Subcutaneous adipose tissue (tissue), 4 donors: Measurements from ENCODE around the gene C22orf42. TPM values are rescaled to one million over a fixed set of nuclear protein-coding genes. Genes with fewer than 3 reads are reported as not detected.

Experiments
- CTCF ChIP-seq: fragments of 450-650 bp; IDR thresholded peaks from one replicate; pipeline ENCODE4 v1.5.1; 2016; ENCODE audit warnings: low read depth, mild to moderate bottlenecking, control low read depth, antibody characterized with exemption, moderate library complexity
- total RNA-seq, 4 donors: library from RNA; depleted of rRNA; stranded (reverse); fragments of >200 nt; gene quantifications; one replicate each; pipeline ENCODE4 v1.1.0, GENCODE V29; 2016

C22orf42 gene
- total RNA-seq, 4 donors from 2014 or later, result not detected

DNA sequence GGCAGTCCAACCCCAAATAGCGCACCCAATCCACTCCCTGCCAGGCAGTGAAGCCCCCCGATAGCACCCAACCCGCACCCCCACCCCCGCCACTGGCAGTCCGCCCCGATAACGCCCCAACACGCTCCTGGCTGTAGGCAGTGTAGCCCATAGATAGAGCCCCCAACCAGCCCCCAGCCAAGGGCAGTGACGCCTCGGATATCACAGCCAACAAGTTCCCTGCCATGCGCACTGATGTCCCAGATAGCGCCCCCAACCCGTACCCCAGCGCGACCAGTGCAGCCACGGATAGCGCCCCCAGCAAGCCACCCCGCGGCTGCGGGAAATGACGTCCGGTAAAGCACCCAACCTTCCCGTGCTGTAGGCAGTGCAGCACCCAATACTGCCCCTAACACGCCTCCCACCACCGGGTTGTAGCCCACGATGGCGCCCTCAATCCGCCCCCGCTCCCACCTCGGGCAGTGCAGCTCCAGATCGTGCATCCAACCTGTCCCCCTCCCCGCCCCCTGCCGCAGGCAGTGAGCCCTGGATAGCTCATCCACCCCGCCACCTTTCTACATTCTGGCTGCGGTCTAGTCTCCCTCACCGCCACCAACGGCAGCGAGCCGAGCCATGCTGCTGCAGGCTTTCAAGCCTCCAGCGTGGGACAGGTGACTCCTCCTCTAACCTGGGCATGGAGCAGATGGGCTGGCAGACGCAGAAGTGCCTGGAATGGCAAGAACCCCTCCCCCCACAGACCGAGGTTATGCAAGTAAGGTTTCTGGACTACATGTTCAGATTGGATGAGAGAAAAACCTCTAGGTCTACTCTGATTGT is 45.1 kb upstream of the C22orf42 start:
- TF ChIP-seq CTCF, result no peak

DNA sequence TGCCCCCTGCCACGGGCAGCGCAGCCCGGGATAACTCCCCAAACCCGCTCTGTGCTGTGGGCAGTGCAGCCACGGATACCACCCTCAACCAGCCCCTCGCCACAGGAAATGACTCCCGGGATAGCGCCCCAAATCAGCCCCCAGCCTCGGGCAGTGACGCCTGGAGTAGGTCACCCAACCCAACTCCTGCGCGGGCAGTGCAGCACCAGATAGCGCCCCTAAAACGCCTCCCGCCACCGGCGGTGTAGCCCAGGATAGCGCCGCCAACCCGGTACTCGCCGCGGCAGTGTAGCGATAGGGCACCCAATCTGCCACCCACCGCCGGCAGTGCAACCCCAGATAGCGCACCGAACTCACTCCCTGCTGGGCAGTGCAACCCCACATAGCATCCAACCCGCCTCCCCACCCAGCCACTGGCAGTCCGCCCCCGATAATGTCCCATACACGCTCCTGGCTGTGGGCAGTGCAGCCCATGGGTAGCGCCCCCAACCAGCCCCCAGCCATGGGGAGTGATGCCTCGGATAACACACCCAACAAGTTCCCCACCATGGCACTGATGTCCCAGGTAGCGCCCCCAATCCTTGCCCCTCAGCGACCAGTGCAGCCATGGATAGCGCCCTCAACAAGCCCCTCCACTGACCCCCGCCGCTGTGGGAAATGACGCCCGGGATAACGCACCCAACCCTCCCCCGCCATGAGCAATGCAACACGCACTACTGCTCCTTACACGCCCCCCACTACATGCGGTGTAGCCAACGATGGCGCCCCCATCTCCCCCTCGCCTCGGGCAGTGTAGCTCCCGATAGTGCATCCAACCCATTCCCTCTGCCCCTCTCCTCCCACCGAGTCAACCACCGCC is 44.3 kb upstream of the C22orf42 start:
- no peak for TF ChIP-seq CTCF

DNA sequence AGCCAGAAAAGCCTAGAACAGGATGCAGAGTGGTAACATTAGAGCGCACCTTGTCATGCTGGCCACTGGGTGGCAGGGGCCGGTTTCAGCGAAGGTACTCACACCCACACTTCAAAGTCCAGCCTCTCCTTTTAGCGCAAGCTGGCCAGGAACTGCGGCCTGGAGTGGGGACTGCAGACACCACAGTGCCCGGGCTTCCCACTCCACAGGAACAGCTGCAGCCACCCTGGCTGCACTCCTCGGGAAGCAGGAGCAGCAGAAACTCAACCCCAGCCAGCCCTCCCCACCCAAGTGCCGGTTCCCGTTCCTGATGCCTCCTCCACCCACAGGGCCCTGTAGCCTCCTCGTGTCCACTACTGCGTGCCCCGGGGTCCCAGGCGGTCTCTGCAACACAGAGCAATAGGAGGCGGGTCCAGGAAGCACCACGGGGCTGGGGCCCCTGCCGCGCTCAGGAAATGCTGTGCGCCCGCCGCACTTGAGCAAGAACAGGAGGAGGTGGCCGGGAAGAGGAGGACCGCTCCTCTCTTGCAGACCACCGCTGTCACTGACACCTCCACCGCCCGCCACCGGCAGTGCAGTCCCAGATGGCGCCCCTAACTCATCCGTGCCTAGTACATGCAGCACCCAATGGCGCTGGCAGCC is 43.6 kb upstream of the C22orf42 start:
- TF ChIP-seq CTCF, result no peak

GRCh38 chr22:32202161-32202538 is 43.0 kb upstream of the C22orf42 start:
- no peak for TF ChIP-seq CTCF

- no peak for TF ChIP-seq CTCF
These were observed 41.6 kb upstream of the C22orf42 start for GRCh38 chr22:32200752-32201151.

DNA sequence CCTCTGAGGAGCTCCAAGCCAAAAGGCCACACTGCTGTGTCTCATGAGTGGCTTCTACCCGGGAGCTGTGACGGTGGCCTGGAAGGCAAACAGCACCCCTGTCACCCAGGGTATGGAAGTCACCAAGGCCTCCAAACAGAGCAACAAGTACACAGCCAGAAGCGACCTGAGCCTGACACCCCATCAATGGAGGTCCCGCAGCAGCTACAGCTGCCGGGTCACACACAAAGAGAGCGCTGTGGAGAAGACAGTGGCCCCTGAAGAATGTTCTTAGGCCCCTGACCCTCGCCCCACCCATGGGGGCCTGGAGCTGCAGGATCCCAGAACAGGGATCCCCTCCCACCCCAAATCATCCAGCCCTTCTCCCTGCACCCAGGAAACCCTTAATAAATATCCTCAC is 40.9 kb upstream of the C22orf42 start:
- TF ChIP-seq CTCF, result no peak

GRCh38 chr22:32199341-32199740 is 40.2 kb upstream of the C22orf42 start:
- no peak for TF ChIP-seq CTCF
